Muscle of back (tissue), 13 donors: ENCODE data around the gene ANKRD20A1. TPM values are rescaled to one million over a fixed set of nuclear protein-coding genes. Genes with fewer than 3 reads are reported as not detected.
"Not testable (repeated sequence)": the region's sequence is repeated elsewhere in the genome, so short reads cannot be mapped to it uniquely, and the experiment has no call there.

Source experiments
- DNase-seq, 3 donors: peaks; one replicate each; pipeline versions ENCODE4 v3.0.0 to v3.0.0-alpha.2; 2013
- long read RNA-seq, 9 donors: transcript quantifications; one replicate each; lab custom pipeline, GENCODE V29; 2026
- polyA plus RNA-seq, 10 donors: library from polyadenylated mRNA; unstranded; fragments of 120-200 nt; gene quantifications; one replicate each; pipeline ENCODE4 v1.2.1, GENCODE V29; 2013; ENCODE audit not compliant: insufficient read length in 10 of 10

The ANKRD20A1 gene
- polyA plus RNA-seq = 1 to 10 TPM in 1 of 10 donors, under 1 TPM in 4, not detected in 5; 0.39 to 1.2 (median 0.48) TPM
- long read RNA-seq, donor 1 = 0 reads
- long read RNA-seq, donor 2 = 0 reads
- long read RNA-seq, donor 3 = 0 reads
- long read RNA-seq, donor 4 = 0 reads
- long read RNA-seq, donor 5 = 0 reads
- long read RNA-seq, donor 6 = 0 reads
- long read RNA-seq, donor 7 = 0 reads
- long read RNA-seq, donor 8 = 0 reads
- long read RNA-seq, donor 9 = 0 reads

DNA sequence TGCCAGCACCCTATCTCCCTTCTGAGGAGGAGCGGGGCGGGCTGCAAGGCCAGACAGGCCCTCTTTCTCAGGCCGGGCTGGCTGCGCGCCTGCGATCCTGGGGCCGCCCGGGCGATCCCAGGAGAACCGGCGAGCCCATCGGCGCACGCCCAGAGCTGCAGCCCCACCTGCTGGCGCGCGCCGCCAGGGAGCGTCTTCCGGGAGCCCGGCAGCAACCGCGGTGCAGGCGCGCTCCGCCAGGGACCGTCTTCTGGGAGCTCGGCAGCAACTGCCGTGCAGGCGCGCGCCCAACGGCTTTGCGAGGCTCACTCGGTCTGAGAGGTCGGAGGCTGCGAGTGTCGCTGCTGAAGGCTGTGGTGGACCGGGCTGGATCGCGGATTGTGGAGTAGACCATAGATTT is at the start of gene ANKRD20A1:
Gene ANKRD20A1 (plus strand): TSS at position 61 of the 400 bp plus-strand sequence. CDS start 496 bp downstream, outside the sequence.
- DNase-seq = not testable (repeated sequence)

DNA sequence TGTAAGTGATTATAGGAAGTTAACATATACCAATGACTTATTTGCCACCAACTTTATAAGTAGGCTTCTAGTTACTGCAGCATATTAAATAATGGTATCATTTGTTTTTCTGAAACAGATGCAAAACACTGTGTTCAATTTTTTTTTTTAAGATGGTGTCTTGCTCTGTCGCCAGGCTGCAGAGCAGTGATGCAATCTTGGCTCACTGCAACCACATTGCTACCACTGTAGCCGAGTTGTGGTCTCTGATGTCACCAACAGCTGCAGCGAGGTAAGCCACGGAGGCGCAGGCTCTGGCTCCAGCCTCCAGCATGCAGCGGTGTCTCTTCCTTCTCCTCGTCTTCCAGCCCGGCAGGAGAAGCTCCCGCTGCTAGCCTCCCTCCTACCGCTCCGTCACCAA is 26.6 kb upstream of the ANKRD20A1 start:
- not testable (repeated sequence) for DNase-seq
